Activated effector memory CD4-positive, alpha-beta T cell treated with Interleukin-2 at 50 U/mL for 16 hours (primary cell): Measurements from ENCODE around the gene ADCYAP1R1.

ENCODE experiments used
- DNase-seq: peaks from one replicate; pipeline ENCODE4 v3.0.0-alpha.2; 2020

The ADCYAP1R1 gene

DNA sequence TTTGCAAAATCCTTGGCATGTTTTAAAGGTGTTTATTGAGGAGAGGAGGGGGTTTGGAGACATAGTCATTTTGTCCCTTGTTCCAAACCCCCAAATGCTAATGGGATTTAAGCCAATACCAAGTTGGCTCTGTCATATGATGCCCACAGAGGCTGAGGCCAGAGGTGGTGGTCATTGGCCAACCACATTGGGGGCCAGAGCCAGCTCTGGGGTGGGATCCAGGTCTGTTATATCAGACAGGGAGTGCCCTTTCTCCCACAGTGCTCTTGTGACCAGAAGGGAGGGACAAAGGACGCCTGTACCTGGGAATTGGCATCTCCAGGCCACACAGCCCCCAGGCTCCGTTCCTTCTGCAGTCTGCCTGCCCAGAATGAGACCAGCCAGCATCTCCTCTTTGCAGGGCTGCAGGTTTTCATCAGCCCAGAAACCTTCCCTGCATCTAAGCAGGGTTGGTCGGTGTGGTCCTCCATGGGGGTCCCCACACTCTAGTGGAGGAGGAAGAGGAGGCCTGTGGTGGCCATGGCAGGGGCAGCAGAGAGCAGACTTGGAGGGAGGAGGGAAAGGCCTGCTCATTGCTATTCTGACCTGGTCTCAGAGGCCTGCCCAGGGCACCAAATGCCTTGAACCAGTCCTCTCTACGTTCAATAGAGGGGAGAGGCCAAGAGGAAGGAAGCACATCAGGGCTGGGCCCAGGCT, 17.9 kb downstream of the ADCYAP1R1 start:
- no peak for DNase-seq

DNA sequence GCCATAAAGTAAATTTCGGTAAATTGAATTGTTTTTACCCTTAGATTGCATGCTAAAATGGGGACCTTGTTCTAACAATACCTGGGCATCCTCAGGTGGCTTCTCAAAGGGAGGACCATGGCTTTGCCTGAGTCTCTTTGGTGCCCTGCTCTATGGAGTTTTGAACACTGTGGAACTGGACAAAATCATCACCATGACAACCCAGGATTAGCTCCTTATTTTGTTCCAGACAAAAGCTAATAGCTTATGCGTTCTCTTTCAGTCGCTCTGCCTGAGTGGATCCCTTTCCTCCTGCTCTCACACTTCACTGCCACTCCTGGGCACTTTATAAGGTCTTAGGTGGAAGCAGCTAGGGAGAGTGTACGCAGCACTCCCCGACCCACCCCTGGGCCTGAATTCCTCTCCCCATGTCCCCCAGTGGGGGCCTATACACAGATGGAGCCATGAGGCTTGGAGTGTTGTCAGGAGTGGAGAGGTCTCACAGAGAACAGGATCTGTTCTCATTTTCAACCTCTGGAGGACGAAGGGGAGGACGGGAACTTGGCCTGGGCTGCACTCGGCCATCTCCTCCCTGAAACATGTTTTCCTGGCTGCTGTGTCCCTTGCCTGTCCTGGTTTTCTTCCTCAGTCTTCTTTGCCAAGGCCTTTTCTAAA, 19.0 kb downstream of the ADCYAP1R1 start:
- DNase-seq: no peak

DNA sequence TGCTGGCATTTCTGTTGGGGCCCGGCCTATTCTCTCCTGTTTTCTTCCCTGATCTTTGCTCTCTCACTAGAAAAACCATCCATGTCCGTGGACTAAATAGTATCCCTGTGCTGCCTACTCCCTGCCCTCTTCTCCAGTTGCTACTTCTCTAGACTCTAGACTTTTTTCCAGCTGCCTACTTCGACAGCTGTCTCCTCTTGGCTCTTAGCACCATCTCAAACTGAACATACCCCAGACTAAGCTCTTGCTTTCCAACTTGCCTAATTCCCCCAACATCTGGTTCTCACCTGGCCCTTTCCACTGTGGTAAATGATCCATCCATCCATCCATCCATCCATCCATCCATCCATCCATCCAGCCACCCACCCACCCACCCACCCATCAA, 19.5 kb downstream of the ADCYAP1R1 start:
- no peak for DNase-seq

DNA sequence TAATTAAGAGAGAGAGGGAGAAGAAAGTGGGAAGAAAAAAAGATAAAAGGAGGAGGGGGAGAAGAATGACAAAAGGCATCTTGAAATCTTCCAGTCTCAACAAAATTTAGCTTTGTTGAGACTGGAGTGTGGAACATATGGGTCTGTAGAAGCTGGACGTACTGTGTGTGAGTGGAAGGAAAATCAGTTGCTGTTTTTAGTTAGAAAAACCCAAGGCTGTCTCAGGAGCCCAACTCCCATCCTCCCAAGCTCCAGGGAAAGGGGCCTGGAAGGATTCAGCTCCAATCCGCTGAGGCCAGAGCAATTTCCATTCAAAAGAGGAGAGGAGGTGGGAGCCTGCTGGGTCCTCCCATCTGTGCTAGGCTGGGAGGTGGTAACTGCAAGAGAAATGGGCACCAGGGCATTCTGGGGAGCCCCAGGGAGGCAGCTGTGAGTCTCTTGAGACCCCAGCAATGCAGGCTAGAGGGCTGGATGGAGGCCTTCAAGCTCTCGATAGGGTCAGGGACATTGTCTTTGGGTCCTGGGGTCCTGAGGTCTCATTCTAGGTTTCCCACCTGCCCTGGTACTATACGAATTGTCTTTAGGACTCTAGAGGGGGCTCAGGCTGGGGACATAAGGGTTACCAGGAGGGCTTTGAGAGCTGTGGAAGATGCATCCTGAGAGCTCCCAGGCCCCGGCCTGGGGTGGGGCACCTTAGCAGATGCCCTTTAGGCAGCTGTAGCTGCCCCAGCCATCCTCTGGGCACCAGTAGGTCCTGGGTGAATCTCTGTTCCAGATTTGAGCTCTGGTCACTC, 21.4 kb downstream of the ADCYAP1R1 start:
- no peak for DNase-seq

DNA sequence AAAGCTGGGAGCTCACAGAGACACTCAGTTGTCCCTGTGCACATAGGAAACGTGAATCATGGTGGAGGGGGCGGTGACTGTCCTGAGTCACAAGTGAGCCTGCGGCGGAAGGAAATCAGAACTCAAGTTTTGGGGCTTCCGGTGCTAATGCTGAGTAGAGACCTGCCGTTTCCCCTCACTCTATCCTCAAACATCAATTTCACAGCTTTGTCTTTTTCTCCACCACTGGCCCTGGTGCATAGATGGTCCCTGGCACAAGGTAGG, 21.9 kb downstream of the ADCYAP1R1 start:
- DNase-seq: no peak

DNA sequence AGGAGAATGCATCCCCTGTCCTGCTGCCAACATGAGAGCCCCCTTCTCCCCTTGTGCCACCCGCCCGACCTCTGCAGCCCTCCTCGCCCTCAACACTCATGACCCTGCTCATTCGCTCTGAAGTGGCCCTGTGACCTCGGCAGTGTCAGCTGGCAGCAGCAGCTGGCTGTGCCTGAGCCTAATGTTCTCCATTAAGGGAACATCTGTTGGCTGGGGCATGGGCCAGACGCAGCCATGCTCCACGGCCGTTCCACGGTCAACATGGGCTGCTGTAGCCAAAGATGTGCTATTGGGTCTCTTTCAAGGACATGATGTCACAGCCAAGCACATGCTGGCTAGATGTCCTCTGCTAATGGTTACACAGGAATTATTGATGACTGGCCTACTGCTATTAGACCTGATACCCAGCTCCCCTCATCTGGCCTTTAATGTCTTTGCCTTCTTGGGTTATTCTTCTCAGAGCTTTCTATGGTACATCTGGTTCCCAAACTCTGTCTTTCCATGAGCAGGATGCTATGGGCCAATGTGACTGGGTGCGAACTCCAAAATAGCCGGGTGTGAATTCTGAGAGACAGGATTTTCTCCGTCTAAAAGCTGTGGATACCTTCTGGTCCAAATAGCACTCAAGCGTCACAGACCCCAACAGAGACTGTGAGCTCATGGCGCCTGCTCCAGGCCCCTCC, 22.4 kb downstream of the ADCYAP1R1 start:
- no peak for DNase-seq

DNA sequence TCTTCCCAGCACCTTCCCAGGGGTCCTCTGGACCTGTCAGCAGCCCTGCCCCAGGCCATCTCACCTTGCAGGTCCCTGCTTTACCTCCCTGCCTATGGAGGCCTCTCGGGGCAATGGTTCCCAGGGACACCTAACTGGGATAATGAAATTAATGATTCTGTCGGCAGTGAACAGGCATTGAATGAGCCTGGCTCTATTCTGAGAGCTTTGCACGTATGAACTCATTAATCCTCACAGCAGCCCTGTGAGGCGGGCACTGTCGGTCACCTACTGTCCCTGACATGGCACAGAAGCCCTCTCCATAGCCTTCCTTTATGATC, 22.9 kb downstream of the ADCYAP1R1 start:
- DNase-seq: no peak

DNA sequence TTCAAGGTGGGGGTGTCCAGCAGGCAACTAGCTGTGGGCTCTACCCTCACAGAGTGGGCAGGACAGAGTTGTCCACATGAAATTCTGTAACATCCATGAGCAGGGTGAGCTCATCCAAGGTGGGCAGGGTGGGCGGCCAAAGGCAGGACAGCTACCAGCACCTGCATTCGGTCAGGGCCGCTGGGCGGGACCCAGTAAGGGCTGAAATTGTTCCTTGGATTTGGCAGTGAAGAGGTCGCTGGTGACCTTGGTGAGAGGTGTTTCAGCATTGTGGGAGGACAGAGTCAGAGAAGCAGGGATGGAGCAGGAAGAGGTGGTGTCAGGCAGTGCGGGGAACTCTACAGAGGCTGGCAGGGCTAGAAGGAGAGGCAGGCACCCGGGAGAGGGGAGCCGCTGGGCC, 23.9 kb downstream of the ADCYAP1R1 start:
- DNase-seq: no peak

DNA sequence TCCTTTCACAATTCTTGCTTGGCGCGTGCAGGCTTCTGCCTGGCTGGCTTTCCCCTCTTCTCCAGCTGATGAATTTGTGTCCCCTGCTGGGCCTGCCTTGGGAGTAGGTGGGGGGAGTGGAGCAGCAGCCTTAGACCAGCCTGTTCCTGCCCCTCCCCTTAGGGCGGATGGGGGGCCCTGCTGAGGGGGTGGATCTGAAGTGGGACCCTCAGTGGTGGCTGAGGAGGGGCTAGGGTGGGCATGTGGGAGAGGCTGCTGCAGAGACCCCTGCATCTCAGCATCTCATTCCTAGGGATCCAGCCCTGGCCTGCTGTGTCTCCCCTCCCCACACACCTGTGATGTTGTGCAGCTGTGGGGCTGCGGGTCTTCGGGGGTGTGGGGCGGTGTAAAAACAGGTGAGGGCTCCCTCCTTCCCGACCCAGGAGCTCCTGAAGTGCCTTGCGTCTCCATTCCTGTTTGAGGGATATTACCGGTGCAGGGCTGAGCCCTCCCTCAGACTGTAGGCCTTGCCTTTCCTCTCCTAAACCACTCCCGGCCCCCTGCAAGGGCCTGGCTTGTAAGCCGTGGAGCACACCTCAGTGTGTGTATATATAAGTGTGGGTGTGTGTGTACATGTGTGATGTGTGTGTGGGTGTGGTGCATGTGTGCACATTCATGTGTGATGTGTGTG, 24.7 kb downstream of the ADCYAP1R1 start:
- no peak for DNase-seq

DNA sequence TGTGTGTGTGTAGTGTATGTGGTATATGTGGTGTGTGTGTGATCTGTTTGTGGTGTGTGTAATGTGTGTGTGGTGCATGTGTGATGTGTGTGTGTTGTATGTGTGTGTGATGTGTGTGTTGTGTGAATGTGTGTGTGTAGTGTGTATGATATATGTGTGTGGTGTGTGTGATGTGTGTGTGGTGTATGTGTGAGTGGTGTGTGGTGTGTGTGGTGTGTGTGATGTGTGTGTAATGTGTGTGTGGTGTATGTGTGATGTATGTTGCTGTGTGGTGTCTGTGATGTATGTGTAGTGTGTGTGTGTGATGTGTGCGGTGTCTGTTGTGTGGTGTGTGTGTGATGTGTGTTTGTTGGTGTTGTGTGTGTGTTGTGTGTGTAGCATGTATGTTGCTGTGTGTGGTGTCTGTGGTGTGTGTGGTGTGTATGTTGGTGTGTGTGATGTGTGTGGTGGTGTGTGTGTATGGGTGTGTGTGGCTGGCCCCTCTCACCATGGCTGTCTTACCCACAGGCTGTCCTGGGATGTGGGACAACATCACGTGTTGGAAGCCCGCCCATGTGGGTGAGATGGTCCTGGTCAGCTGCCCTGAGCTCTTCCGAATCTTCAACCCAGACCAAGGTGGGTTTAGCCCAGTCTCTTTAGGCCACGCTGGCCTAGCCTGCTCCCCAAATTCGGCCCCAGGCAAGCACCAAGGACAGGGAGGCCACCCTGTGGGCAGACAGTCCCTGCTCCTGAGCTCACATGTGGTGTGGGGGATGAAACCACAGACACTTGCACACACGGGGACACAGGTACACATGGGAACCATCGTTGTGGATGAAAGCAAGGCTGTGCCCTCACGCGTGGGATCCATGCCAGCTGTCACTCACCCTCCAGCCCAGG, 25.6 kb downstream of the ADCYAP1R1 start:
- DNase-seq: no peak

DNA sequence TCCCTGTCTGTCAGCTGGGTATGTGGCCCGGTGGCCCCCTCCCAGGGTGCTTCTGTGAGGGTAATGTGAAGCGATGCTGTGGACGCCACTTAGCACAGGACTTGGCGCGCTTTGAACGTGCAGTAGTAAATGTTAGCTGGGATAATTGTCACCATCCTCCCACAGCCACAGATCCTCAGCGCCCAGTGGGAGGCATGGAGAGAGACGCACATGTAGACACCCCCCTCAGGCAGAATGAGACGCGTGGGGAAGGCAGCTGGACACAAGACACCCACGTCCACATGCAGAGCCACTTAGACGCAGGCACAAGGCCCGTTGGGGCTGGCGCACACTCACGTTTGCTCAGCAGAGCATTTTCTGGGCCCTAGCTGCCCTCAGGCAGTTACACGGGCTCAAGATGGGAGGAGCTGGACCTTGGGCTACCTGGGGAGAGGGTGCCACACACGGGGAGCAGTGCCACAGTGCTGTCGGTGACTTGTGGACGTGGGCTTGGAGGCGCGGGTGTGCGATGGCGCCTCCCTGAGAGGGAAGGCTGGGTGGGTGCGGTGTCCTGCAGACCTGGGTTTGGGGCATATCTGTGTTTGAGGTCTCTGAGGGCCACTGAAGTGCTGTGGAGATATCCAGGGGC, 26.4 kb downstream of the ADCYAP1R1 start:
- DNase-seq: no peak

DNA sequence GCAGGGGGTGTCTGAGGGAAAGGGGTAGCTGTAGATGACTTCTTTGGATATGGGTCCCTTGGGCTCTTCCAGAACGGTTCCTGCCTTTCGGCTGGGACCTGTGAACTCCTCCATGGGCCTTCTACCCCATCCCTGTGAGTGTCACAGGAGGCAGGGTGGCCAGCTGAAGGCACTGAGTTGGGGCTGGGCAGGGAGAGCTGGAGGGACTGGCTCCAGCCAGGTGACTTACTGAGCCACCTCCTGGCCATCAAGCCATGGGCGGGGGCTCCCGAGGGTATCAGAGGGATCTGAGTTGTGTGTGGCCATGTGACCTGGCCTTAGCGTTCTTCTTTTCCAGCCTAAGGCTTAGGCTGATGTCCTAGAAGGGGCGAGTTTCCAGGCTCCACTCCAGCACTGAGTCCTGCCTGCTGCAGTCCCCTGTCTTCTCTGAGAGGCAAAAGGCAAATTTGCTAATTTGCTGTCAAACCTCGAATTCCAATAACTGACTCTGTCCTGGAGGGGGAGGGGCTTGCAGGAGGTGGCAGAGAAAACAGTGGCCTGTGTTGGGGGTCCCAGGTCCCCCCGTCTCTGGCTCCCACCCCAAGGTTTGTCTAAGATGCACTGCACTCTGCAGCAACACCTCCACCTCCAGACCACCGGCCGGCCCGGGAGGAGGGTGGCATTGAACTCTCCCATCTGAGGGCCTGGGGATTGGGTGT, 27.2 kb downstream of the ADCYAP1R1 start:
- DNase-seq: no peak

DNA sequence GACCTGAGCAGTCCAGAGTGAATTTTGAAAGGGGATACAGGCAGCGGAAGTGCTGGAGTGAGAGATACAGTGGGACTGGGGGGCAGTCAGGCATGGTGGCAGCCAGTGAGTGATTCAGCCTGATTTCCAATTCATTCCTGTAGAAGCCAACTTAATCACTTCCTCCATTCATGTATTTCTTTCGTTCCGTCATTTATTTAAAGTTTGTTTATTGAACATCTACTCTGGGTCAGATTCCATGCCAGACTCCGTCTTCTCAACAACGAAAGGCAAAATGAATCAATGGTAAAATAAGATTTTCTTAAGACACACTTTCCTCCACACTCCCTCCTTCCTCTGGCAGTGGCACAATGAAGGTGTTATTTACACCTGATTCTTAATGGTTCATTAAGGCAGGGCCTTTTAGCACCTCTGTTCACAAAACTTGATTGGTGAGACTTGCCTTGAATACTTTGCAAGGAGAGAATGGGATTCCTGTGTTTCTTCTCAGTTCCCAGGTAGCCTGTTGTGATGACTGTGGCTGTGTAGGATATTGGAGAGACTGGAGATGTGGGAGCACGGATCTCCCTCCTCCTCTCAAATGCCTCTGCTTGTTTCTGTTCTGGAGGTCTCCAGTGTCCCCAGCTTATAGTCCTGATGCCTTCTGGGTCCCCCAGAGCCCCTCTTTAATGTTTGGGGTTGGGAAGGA, 27.9 kb downstream of the ADCYAP1R1 start:
- no peak for DNase-seq

DNA sequence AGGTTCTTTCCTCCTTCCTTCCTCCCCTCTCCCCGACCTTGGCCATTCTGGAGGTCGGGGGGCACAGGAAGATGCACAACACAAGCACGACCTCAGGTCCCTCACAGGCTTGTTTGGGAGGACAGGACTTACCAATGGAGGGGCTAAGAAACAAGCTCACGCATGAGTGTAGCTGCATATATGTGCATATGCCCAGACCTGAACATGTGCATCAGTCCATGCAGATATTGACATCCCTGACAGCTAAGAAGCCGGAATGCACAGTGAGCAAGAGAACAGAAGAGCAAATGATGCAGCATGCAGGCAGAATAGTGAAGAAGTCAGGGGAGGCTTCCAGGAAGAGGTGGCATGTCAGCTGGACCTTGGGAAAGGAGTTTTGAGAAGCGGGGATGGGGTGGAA, 28.7 kb downstream of the ADCYAP1R1 start:
- DNase-seq: no peak

DNA sequence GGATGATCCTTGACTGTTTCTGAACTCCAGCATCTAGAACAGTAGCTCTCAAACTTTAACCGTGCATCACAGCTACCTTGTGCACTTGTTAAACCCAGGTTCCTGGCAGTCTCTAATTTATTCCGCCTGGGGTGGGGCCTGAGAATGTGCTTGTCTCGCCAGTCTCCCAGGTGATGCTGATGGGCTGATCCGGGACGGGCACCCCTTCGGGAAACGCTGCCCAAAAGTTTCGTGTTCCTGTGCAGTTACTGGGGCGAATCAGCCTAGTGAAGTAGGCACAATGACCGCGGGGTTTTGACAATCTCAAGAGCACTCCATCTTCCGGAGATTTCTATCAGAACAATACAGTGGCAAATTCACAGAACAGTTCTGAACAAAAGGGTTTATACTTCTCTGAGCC, 29.9 kb downstream of the ADCYAP1R1 start:
- no peak for DNase-seq

DNA sequence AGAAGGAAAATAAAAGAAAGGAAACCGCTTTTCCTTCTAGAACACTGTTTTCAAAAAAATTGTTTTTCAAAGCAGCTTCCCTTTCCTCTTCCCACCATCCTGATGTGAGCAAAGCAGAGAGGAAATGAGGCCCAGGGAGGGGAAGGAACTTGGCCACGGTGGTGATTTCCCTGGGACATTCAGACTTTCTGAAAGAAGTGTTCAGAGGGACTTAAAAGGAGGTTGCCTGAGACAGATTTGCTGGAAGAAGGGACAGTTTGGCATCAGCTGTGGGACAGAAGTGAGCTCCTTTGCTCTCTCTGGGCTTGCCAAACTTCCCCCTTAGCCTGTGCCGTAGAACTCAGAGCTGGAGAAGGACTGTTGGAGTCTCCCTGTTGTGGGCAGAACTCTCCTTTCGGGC, 30.3 kb downstream of the ADCYAP1R1 start:
- DNase-seq: no peak

DNA sequence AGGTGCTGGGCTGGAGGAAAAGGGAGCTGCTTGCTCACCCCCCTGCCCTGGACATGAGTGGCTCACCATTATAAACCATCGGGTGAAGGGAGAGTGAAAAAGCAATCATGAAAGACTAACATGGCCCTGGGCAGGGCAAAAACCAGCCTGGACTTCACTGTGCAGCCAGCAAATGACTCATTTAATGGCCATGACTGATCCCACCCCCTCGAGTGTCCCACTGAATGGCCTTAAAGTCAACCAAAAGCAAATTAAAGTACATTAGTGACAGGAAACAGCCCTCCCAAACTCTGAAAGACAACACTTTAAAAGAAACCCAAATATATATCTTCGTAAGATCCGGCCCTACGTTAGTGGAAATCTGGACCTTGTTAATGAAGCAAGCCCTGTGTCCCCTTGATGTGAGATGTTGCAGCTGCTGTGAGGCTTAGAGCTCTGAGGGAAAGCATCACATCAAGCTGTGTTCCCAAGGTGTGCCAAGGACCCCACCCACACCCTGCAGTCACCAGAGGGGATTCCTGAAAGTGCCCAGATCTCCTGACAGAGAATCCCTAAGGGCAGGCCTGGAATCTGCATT, 31.2 kb downstream of the ADCYAP1R1 start:
- no peak for DNase-seq

DNA sequence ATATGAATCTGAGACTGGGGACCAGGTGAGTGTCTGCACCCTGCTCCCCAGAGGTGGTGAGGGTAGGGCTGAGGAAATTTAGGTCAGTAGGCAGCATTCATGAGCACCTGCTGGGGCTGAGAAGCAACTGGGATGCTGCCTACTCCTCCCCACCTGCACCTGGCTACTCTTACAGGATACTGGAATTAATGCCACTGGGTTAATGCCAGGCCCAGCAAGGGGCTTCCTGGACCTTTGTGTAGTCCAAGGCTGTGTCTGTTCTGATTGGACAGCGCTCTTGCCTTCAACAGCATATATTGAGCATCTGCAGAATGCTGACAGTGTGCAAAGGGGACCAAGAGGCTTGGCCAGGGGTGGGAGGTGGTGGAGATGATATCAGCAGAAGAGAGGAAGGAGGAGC, 32.1 kb downstream of the ADCYAP1R1 start:
- DNase-seq: no peak

DNA sequence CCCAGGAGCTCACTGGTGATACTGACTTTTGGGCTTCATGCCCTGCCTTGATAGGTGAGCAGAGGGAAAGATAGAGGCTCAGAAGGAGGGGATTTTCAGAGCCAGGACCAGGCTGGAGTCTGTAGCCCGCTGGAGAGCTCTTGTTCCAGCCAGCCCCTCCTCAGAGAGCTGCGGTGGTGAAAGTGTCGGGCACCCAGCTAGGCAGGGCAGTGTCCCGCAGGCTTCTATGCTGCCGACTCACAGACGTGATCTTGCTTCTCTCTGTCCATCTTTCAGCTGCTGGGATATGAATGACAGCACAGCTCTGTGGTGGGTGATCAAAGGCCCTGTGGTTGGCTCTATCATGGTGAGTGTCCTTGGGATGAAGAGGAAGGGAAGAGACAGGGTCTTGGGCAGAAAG, 35.2 kb downstream of the ADCYAP1R1 start:
- no peak for DNase-seq

DNA sequence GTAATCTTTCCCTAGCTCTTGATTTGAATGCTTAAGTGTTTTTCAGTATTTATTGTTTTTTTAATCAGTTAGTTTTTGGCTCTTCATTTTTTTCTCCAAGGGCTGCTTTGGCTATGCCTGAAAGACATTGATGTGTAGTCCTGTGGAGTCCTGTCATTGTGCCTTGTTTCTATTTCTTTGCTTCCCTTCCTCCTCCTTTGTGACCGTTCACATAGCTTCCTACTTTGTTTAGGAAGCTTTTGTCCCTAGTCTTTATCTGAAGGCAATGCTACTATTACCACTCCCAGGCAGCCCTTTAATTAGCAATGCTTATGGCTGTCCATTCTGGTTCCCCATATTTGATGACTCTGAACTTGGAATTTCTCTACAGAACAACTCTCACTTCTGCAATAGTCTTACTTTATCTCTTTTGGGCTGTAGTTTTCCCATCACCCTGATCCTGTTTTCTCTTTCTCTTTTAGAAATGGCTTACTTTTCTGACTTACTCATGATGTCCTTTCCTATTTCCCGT, 39.9 kb downstream of the ADCYAP1R1 start:
- no peak for DNase-seq
